Ramos (cell line): Measurements from ENCODE around the gene TOR1AIP1.

Experiments used
- in situ Hi-C: fragments of 300-500 bp; cut with MboI; formaldehyde crosslinking; loops from one replicate; pipeline ENCODE4 v1.14.3; 2022; ENCODE audit warnings: low sequenced_read_pairs; ENCODE audit not compliant: unreplicated experiment

The TOR1AIP1 gene

DNA sequence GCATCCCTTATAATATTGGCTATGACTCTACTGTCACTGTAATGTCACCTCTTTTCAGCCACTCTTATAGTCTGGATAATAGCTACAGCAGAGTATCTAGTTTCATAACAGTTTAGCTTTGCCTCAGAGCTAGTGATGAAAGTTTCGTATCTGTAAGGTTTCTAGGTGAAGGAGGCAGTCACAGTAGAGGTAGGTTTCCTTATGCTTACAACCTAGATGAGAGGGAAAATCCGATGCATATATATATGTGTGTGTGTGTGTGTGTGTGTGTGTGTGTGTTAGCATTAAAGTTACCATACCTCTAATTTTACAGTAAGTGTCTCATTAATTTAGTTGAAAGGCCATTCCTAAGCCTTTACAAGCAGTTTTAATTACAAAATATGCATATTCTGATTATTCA lies 2.3 kb upstream of the TOR1AIP1 start:
- in situ Hi-C loops, result no loop called here

DNA sequence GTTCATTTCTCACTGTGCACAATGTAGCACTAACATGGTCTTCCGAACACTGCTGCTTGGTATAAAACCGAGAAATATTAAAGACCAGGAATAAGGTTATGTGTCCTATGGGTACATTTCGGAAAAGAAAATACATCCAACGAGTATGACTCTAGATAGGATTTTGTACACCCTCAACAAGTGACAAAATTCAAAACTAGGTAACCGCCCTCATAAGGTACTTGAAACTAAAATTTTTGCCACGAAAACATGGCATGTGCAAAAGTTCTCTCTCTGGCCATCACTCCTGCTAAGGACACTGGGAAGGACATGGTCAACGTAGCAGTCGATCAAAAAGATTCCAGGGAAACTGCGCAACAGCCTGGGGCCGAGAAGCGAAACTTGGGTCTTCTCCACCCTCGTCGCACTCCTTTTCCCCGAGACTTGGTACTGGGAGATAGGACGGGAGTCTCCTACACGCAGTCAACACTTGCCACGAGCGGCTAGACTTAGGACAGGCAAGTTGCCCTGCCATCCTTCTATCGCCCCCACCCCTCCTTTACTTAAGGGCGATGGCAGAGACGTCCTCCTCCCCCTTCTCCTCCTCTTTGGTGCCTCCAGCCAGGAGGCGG lies 338 bp upstream of the TOR1AIP1 start:
- in situ Hi-C loops, result no loop called here

DNA sequence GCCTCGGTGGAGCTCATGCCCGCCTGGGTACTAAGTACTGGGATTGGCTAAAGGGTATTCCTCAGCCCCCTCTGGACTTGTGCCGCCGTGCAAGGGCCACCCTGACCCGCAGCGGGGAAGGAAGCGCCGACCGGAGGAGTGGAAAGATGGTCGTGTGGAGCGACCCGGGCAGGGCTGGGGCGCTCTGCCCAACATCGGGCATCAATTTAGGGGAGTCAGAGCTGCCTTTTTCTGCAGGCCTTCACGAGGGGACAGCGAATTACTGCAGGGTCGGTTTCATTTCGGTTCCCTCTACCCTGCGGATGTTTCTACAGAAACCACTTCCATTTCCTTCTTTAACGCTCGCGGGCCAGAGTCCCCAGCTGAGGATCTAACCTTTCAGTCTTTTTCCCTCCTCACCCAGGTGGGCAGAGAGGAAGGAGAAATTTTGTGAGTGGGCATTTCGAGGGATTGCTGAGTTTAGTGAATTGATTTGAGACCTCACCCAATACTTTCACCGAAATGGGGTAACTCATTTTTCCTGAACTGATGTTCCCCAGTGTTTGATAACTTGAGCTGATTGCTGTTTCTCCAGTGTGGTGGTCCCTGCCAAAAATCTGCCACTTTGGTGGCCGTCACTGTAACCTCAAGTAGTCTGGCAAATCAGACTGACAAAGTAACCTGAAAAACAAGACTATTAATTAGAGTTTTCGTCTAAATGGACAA lies 1.1 kb downstream of the TOR1AIP1 start:
- in situ Hi-C loops, result no loop called here

DNA sequence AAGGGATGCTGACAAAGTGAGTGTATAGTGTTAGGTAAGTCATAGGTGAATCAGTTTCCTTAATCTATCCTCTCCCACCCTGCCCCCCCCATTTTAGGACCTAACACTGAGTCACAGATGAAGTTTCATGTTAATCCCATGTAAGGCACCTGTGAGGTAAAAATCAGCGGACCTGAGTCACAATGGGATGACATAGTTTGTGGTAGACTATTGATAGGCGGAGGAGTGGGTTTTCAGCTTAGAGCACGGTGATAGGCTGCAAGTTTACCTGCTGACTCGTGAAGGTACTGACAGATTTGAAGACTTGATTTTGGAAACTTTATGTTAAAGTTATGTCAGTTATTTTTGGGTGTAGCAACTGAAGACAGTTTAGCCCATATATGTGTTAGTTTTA lies 1.7 kb downstream of the TOR1AIP1 start:
- in situ Hi-C loops, result no loop called here

DNA sequence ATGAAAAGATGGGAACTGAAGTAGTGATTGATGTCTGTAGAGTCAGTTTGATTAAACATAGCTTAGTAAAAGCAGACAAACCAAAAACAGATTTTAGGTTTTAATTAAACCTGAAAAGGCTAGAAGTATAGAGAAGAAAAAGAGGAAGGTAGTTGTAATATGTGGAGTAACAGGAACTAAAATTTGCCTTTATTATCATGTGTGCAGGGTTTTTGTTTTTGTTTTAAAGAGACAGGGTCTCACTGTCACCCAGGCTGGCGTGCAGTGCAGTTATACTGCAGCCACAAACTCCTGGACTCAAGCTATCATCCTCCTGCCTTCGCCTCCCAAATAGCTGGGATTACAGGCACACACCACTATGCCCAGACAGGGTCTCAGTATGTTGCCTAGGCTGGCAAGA lies 6.0 kb downstream of the TOR1AIP1 start:
- in situ Hi-C loops, result no loop called here

DNA sequence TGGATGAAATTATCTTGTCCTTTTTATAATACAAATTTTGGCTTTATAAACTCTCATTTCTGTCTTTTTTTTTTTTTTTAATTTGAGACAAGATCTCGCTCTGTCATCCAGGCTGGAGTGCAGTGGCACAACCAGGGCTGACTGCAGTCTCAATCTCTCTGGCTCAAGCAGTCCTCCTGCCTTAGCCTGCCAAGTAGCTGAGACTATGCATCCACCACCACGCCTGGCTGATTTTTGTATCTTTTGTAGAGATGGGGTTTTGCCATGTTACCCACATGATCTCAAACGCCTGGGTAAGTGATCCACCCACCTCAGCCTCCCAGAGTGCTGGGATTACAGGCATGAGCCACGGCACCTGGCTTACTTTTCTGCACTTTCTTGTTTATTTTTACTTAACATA lies 7.5 kb downstream of the TOR1AIP1 start:
- in situ Hi-C loops, result no loop called here

DNA sequence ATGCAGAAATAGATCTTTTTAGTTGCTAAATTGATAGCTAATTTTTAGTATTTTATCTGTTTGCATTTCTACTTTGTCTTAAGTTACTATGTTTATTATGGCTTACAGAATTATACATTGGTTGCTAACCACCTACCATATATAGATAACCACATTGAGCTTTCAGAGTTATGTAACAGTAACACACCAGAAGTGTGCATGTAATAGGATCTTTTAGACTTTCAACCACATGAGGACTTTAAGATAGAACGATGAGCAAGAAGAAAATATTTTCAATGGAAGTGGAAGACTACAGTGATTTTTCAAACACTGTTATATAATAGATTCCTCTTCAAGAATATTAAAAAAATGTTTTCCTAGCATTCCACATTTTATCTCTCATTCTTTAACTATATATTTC lies 28.8 kb downstream of the TOR1AIP1 start:
- in situ Hi-C loops, result no loop called here

DNA sequence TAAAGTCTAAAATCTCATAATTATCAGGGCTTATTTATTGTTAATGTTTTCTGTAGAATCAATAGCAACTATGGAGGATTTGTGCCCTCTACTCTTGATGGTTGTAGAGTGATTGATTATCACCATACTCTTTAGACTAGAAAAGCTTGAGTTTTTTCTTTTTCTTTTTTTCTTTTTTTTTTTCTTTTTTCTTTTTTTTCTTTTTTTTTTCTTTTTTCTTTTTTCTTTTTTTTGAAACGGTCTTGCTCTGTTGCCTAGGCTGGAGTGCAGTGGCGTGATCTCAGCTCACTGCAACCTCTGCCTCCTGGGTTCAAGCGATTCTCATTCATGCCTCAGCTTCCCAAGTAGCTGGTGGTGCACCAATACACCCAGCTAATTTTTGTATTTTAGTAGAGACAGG lies 29.7 kb downstream of the TOR1AIP1 start:
- in situ Hi-C loops, result no loop called here

DNA sequence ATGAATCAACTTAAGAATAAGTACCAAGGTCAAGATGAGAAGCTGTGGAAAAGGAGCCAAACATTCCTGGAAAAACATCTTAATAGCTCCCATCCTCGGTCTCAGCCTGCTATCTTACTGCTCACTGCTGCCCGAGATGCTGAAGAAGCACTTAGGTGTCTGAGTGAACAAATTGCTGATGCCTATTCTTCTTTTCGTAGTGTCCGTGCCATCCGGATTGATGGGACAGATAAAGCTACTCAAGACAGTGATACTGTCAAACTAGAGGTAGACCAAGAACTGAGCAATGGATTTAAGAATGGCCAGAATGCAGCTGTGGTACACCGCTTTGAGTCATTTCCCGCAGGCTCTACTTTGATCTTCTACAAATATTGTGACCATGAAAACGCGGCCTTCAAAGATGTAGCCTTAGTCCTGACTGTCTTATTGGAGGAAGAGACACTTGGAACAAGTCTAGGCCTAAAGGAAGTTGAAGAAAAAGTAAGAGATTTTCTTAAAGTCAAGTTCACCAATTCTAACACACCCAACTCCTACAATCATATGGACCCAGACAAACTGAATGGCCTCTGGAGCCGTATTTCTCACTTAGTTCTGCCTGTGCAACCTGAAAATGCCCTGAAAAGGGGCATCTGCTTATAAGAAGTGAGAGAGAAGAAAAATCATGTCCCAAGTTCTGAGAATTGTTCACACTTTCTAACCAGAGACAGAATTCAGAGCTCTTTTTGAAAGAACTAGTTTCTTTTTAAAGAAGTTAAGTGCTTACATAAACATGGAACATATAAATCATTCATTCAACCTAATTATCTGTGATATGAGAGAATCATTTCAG lies 35.7 kb downstream of the TOR1AIP1 start:
- in situ Hi-C loops, result no loop called here

DNA sequence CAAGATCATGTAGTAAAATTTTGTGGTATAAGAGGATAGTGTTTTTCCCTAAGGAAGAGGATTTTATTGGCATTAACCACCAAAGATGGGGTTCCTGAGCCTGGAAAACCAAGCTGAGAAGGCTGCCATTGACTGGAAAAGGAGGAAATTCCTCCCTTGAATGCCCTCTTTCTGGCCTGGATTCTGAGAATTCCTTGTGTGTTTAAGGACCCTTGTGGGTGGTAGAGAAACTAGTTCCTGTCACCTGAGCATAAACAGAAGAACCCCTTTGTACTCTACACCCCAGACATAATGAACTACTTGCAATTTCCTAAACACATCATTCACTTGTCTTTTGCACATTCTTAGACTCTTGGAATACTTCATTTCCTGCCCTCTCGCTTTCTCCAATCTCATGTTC lies 39.4 kb downstream of the TOR1AIP1 start:
- in situ Hi-C loops, result no loop called here

DNA sequence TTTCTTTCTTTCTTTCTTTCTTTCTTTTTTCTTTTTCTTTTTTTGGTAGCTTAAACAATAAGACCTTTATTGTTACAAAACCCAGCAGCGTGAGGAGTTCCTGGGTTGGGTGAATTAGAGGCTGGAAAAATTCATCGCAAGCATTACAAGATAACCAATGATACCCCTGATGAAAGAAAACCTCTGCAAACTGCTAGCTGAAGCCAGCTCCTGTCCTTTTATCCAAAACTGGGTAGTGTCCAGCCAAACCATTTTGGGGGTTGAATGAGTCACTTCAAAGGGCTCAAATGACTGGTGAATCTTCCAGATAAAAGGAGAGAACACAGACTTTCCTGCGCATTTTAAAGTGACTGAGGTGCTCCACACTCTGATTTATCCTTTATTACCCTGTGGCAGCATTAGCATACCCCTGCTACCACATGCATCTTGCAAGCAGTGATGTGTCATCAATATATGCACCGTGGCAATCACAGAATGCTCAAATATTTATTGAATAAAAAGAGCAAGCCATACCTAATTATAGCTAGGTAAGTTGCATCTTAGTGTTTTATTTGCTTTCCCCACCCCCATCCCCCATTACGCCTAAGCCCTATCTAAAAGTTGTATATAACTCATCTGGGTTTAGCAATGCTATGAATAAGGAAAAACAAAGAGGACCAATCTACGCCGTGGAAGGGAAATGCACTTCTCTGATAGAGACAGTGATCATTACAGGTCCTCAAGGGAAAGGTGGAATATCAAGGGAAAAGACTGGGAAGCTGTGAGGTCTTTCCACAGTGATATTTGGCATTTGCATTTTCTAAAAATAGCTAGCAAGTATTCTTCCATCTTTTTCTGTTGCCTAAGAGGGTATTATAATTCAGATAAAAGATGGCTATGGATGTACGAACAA lies 40.1 kb downstream of the TOR1AIP1 start:
- in situ Hi-C loops, result no loop called here

DNA sequence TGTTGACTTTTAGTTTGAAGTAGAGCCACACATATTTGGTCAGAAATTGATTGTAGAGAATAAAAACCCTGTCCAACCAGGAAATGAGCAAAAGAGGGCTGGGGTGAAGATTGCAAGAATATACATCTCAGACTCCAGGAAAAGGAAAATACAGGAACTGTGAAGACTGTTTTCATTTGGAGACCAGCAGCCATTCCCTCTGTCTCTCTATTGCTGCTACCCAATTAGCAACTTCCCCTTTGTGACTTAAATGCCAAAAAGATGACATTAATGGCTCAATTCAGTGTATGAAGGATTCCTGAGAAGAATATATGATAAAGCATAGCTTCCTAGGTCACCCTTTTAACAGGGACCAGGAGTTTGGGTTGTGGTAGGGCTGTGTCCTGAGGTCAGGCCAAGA lies 40.9 kb downstream of the TOR1AIP1 start:
- in situ Hi-C loops, result no loop called here

DNA sequence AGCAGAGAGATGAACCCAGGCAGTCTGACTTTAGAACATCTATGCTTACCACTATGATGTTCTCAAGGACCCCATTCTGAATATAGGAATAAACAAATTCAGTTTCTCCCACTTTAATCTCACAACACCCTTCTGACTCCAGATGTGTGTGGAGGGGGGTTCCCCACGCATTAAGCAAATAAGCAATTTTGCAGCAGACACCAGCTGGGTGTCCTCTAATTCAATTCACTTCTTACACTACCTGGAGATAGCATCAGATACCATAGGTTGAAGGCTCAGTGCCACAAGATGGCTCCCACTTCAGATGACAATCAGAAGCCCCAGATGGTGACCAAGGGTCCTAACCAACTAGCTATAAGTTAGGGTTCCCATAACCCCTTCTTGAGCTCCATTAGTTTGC lies 42.2 kb downstream of the TOR1AIP1 start:
- in situ Hi-C loops, result no loop called here

DNA sequence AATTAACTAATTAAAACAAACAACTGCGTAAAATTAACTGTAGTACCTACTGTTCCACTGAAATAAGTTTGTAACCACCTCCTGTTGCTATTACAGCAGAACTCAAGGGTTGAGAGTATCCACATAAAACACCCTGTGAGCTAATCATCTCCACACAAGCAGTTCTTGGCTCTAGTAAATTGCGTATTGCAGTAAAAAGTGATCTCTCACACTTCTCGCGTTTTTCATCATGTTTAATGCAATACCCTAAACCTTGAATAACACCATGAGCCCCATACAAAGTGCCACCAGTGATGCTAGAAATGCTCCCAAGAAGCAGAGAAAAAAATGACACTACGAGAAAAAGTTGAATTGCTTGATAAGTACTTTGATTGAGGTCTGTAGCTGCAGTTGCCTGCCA lies 43.2 kb downstream of the TOR1AIP1 start:
- in situ Hi-C loops, result no loop called here

DNA sequence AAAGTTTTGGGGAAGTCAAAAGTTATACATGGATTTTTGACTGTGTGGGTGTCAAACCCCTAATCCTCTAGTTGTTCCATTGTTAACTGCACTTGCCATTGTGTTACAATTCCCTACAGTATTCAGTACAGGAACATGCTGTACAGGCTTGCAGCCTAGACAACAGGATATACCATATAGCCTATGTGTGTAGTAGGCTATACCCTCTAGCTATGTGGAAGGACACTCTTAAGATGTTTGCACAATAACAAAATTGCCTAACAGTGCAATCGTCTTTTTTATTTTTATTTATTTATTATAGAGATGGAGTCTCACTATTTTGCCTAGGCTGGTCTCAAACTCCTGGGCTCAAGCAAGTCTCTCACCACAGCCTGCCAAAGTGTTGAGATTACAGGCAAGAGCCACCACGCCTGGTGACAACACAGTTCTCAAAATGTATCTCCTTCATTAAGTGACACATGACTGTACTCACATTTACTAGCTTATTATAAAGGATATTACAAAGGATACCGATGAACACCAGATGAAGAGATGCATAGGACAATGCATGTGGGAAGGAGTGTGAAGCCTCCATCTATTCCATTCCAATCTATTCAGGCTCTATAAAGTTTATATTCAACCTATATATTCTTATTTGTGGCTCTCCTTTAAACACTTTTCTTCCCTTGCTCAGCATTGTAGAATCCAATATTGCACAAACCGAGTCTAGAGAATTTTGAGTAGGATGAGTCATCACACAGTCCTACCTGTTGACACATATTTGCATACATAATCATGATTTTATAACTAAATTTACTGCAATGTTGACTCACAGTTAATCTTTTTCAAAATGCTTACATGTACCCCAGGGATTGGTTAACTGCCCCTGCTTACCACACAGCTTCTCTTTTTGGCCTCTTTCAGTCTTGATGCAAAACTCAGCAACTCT lies 44.1 kb downstream of the TOR1AIP1 start:
- in situ Hi-C loops, result no loop called here

DNA sequence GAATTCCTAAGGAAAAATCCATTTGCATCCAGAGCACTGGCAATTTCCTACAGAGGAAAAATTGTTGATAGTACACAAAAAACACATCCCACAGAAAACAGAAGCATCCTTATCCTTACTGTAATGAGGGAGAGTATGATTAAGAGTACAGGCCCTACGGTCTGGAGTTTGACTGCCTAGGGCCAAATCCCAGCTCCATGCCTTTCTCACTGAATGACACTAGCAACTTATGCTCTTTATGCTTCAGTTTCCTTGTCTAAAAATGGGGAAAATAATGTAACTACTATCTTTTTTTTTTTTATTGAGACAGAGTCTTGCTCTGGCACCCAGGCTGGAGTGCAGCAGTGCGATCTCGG lies 44.7 kb downstream of the TOR1AIP1 start:
- in situ Hi-C loops, result no loop called here

DNA sequence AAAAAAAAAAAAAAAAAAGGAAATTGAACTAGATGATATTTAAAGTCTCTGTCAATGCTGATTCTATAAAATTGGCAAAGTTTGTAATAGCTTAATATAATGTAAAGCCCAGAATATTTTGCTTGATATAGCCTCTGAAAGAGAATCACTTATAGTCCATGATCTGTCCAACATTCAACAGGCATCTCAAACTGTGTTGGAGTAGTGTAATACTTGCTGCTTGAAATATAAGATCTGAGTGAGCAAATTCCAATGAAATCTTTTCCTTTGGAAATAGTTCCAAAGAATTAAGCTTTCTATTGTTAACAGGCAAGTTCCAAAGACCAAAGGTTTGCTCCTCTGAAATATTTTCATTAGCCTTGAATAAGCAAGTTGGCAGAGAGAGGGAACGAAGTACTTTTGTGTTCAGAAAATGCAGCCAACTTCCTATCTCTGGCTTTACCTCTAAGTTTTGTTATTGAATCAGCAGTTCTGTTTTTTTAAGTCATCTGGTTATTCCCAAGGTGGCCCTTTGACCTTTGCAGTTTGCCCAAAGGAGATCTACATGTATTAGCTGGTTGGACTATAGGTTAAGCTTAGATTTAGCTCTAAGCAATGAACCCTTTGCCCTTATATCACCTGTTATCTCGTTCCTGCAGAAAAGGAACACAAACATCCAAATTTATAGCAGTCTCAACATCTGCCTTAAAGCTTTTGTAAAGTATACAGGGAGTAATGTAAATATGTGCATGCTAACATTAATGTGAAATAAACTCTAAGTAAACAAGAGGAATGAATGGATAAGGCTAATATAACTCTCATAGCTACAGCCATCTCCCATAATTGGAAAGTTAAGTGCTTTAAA lies 48.1 kb downstream of the TOR1AIP1 start:
- in situ Hi-C loops, result no loop called here

DNA sequence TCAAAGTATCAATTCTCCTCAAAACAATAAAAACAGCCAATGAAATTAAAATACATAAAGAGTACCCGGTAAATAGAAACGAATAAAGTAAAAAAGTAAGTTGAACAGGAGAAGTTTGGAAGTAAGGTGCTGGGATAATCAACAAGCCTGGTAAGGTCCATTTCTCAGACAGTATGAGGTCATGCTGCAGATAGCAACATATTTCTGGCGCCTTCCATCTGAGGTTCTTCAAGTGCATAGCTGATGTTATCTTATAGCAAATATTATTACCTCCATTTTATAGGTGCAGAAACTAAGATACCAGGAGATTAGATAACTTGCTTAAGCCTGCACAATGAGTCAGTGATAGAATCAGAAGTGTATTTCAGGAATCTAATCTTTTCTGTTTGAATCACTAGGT lies 48.8 kb downstream of the TOR1AIP1 start:
- in situ Hi-C loops, result no loop called here

DNA sequence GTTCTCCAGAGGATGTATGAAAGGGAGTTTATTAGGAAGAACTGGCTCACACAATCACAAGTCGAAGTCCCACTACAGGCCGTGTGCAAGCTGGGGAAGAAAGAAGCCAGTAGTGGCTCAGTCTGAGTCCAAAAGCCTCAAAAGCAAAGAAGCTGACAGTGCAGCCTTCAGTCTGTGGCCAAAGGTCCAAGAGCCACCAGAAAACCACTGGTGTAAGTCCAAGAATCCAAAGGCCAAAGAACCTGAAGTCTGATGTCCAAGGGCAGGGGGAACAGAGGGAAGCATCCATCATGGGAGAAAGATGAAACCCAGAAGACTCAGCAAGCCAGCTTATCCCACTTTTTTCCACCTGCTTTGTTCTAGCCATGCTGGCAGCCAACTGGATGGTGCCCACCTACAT lies 51.1 kb downstream of the TOR1AIP1 start:
- in situ Hi-C loops, result no loop called here
